Measurements from ENCODE around the gene CARD8.

DNA sequence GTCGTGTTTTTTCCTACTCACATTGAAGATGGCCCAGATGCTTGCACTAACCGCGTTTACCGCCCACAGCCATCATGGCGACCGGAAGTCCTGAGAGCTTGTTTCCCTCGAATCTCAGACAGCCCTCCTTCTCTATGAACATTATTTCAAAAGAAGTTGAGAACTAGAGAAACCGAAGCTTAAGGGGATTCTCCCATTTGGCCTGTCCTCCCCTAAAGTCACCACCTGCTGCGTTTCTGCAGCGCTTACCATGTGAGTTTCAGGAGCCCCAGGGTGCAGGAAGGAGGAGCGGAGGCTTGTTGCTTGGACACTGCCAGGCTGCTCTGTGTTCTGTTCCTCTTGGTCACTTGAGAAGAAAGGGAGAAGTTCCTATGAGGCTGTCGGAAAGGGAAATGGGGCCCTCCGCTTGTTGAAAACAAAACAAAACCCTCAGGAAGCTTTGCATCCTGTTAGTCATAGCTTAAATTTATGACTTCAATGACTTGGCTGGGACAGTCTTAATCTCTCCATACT lies 6.2 kb downstream of the CARD8 start:
- no peak for TF ChIP-seq GATA2 (IDR thresholded peaks at IDR 0.05; ENCODE audit: low read depth, low read length)
- no peak for TF ChIP-seq GATA3 (IDR thresholded peaks at IDR 0.05; ENCODE audit: low read depth, low read length)

Measured in SH-SY5Y (cell line).